NT2/D1 (cell line): ENCODE measurements around the gene MAGI2.

Source experiments
- YY1 ChIP-seq: IDR thresholded peaks from 2 replicates; pipeline ENCODE4 v1.6.1; 2011; ENCODE audit not compliant: insufficient read length, insufficient read depth
- ZNF274 ChIP-seq: IDR thresholded peaks from 2 replicates; pipeline ENCODE4 v1.6.1; 2011; ENCODE audit warnings: mild to moderate bottlenecking, low read depth, low read length

DNA sequence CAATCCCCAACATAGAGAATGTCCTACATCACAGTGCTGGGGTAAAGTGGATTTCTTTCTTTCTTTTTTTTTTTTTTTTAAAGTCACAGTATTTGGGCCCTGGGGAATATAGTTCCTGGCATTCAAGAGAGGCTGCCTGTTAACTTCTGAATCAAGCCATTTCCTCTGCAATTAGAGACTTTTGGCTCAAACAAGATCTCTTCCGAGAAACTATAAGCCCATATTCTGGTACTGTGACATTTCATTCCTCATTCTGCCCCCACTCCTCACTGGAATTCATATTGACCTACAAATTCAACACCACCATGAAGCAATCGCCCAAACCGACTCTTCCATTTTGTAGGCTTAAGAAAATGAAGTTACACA is 1467.5 kb downstream of the MAGI2 start:
- TF ChIP-seq YY1 (no peak), ZNF274 (no peak)
